IMR-90 (cell line): ENCODE measurements around the gene DSCAML1. TPM values are rescaled to one million over a fixed set of nuclear protein-coding genes. Genes with fewer than 3 reads are reported as not detected.

Experiments used
- ATAC-seq: fragments of 200-7000 bp; cut with Tn5 transposase; 2 replicates; pipeline ENCODE4 v1.9.1; 2020; ENCODE audit warnings: low read depth, mild to moderate bottlenecking, moderate library complexity
- BruUV-seq: library from RNA; stranded (reverse); fragments of 400-500 nt; replicated peaks from 2 replicates; lab custom pipeline; 2021; lab: Mats Ljungman, UMichigan
- CTCF ChIA-PET: fragments of 300-600 bp; formaldehyde crosslinking; extraction: SDS; loops from one replicate; lab custom pipeline; 2021; ENCODE audit warnings: antibody characterized with exemption; lab: Yijun Ruan, JAX
- POLR2A ChIA-PET: fragments of 300-600 bp; sonication (Branson Sonifier 250); formaldehyde crosslinking; loops from one replicate; lab custom pipeline; 2022; ENCODE audit warnings: antibody characterized with exemption; ENCODE audit not compliant: unreplicated experiment; lab: Charles Lee
- DNase-seq: peaks from one replicate; pipeline ENCODE4 v3.0.0; 2013
- H2AFZ ChIP-seq: replicated peaks from 2 replicates; pipeline ENCODE3; 2013; ENCODE audit warnings: low read length, mild to moderate bottlenecking; ENCODE audit not compliant: poor library complexity
- H2AK5ac ChIP-seq: 2 replicates; pipeline ENCODE4 v1.6.1; 2013; ENCODE audit warnings: low read depth, low read length, inconsistent platforms
- H2AK9ac ChIP-seq: replicated peaks from 2 replicates; pipeline ENCODE3; 2013; ENCODE audit warnings: mild to moderate bottlenecking, low read depth, low read length, moderate library complexity; ENCODE audit not compliant: poor library complexity
- H2BK120ac ChIP-seq: 2 replicates; pipeline ENCODE4 v1.6.1; 2013; ENCODE audit warnings: low read depth, low read length, inconsistent platforms
- H2BK15ac ChIP-seq: 3 replicates; pipeline ENCODE4 v1.6.1; 2013; ENCODE audit warnings: low read depth, low read length, inconsistent platforms
- H2BK20ac ChIP-seq: 2 replicates; pipeline ENCODE4 v1.6.1; 2013; ENCODE audit warnings: low read depth, mild to moderate bottlenecking, inconsistent platforms, low read length, moderate library complexity
- H2BK5ac ChIP-seq: 2 replicates; pipeline ENCODE4 v1.6.1; 2013; ENCODE audit warnings: mild to moderate bottlenecking, low read depth, low read length, inconsistent platforms; ENCODE audit not compliant: poor library complexity, severe bottlenecking
- H3K14ac ChIP-seq: replicated peaks from 2 replicates; pipeline ENCODE4 v1.6.1; 2013; ENCODE audit warnings: low read depth, low read length, inconsistent platforms
- H3K18ac ChIP-seq: 2 replicates; pipeline ENCODE4 v1.6.1; 2013; ENCODE audit warnings: low read depth, low read length, control low read depth
- H3K23ac ChIP-seq: 2 replicates; pipeline ENCODE4 v1.6.1; 2013; ENCODE audit warnings: low read depth, low read length, inconsistent platforms
- H3K27ac ChIP-seq: 2 replicates; pipeline ENCODE4 v1.5.1; 2013; ENCODE audit warnings: mild to moderate bottlenecking, control low read depth, low read length; ENCODE audit not compliant: insufficient read depth
- H3K27me3 ChIP-seq: 2 replicates; pipeline ENCODE4 v1.6.1; 2013; ENCODE audit warnings: low read length; ENCODE audit not compliant: control insufficient read depth, insufficient read depth
- H3K36me3 ChIP-seq: 2 replicates; pipeline ENCODE4 v1.6.1; 2013; ENCODE audit warnings: low read length, mixed read lengths; ENCODE audit not compliant: control insufficient read depth, insufficient read depth
- H3K4ac ChIP-seq: 2 replicates; pipeline ENCODE4 v1.6.1; 2013; ENCODE audit warnings: low read depth, low read length, inconsistent platforms
- H3K4me1 ChIP-seq: 2 replicates; pipeline ENCODE4 v1.6.1; 2013; ENCODE audit warnings: low read length, mixed read lengths; ENCODE audit not compliant: control insufficient read depth, insufficient read depth
- H3K4me2 ChIP-seq: 2 replicates; pipeline ENCODE4 v1.6.1; 2013; ENCODE audit warnings: low read depth, mild to moderate bottlenecking, control low read depth, low read length, moderate library complexity
- H3K4me3 ChIP-seq: 2 replicates; pipeline ENCODE4 v1.5.1; 2013; ENCODE audit warnings: low read depth, mild to moderate bottlenecking, control low read depth, low read length, moderate library complexity; ENCODE audit not compliant: insufficient read depth
- H3K56ac ChIP-seq: 2 replicates; pipeline ENCODE4 v1.6.1; 2013; ENCODE audit warnings: low read length, inconsistent platforms; ENCODE audit not compliant: insufficient read depth; ENCODE audit errors: extremely low read depth
- H3K79me1 ChIP-seq, 2 experiments: 2 replicates each; pipeline ENCODE4 v1.6.1; 2013; ENCODE audit warnings: low read length in 2 of 2, inconsistent platforms in 1 of 2, low read depth in 1 of 2
- H3K9ac ChIP-seq: 2 replicates; pipeline ENCODE4 v1.6.1; 2013; ENCODE audit warnings: low read depth, low read length, control low read depth
- H3K9me1 ChIP-seq: 2 replicates; pipeline ENCODE4 v1.6.1; 2013; ENCODE audit warnings: low read length, inconsistent platforms; ENCODE audit not compliant: insufficient read depth
- H3K9me3 ChIP-seq: 2 replicates; pipeline ENCODE4 v1.6.1; 2013; ENCODE audit warnings: low read length; ENCODE audit not compliant: control insufficient read depth, insufficient read depth
- H4K20me1 ChIP-seq: 2 replicates; pipeline ENCODE4 v1.6.1; 2013; ENCODE audit warnings: low read length, inconsistent platforms; ENCODE audit not compliant: insufficient read depth
- H4K5ac ChIP-seq: 2 replicates; pipeline ENCODE4 v1.6.1; 2013; ENCODE audit warnings: mild to moderate bottlenecking, low read depth, low read length, control low read depth
- H4K8ac ChIP-seq, 2 experiments: 2 replicates each; pipeline ENCODE4 v1.6.1; 2013; ENCODE audit warnings: low read depth in 2 of 2, low read length in 2 of 2, control low read depth in 1 of 2, inconsistent platforms in 1 of 2
- H4K91ac ChIP-seq: 2 replicates; pipeline ENCODE4 v1.6.1; 2013; ENCODE audit warnings: low read depth, low read length, inconsistent platforms; ENCODE audit not compliant: insufficient read depth
- CHD1 ChIP-seq: IDR thresholded peaks from 2 replicates; pipeline ENCODE4 v1.6.1; 2012; ENCODE audit warnings: low read depth, low read length, improper control_type of control experiment
- MAFK ChIP-seq: IDR thresholded peaks from 2 replicates; pipeline ENCODE4 v1.6.1; 2012; ENCODE audit warnings: low read depth, low read length, improper control_type of control experiment
- POLR2A ChIP-seq: IDR thresholded peaks from 2 replicates; pipeline ENCODE4 v1.6.1; 2012; ENCODE audit warnings: mild to moderate bottlenecking, low read depth, low read length
- RFX5 ChIP-seq: IDR thresholded peaks from 2 replicates; pipeline ENCODE4 v1.8.0; 2012; ENCODE audit warnings: low read depth, mild to moderate bottlenecking, low read length, moderate library complexity
- USF2 ChIP-seq: fragments of 150-350 bp; IDR thresholded peaks from 2 replicates; pipeline ENCODE4 v1.6.1; 2017; ENCODE audit warnings: mild to moderate bottlenecking, antibody characterized with exemption, low read length, low read depth
- WGBS, 2 experiments: methylation state at CpG; one replicate each; pipeline versions ENCODE4 v1.1.5 to v1.1.7; 2013; ENCODE audit warnings: missing lambda C conversion rate in 2 of 2; ENCODE audit not compliant: insufficient read length in 1 of 2; ENCODE audit errors: extremely low coverage in 2 of 2; 5-methylcytosine and 5-hydroxymethylcytosine counted together
- dilution Hi-C: fragments of 300-500 bp; cut with HindIII; formaldehyde crosslinking; loops from one replicate; pipeline ENCODE4 v1.14.3; 2018; ENCODE audit warnings: low sequenced_read_pairs; ENCODE audit not compliant: unreplicated experiment
- in situ Hi-C: fragments of 300-500 bp; cut with MboI; formaldehyde crosslinking; loops from 3 replicates; pipeline ENCODE4 v1.14.3; 2019; ENCODE audit warnings: low sequenced_read_pairs, inconsistent platforms, mixed read lengths
- intact Hi-C: fragments of 100-400 bp; cut with micrococcal nuclease; formaldehyde crosslinking; loops from 2 replicates; pipeline ENCODE4 v1.10.0; 2022
- polyA plus RNA-seq, 3 experiments: library from polyadenylated mRNA; depleted of rRNA; stranded (reverse); fragments of >200 nt; gene quantifications; 2 replicates each; pipeline ENCODE4 v1.2.3, GENCODE V29; 2012; ENCODE audit warnings: low replicate concordance in 1 of 3
- total RNA-seq: library from RNA; depleted of rRNA; stranded (reverse); fragments of >200 nt; gene quantifications from 2 replicates; pipeline ENCODE4 v1.2.3, GENCODE V29; 2012

DSCAML1 gene
- total and polyA plus RNA-seq, 2 of the 4 experiments (the other 2 are of a cell fraction), result not detected

- in situ Hi-C loops, result no loop called here
Observed at GRCh38 chr11:117426941-117427340, 370.1 kb downstream of the DSCAML1 start.

More at GRCh38 chr11:117426941-117427340, 370.1 kb downstream of the DSCAML1 start:
- no peaks in the 10 kb centered on the region for H3K9me3 ChIP-seq
- no peak overlapping the region for H3K56ac ChIP-seq
- H2AK5ac ChIP-seq, result no peak overlapping the region
- H3K23ac ChIP-seq, result no peak overlapping the region
- WGBS, 2 experiments, result 67% methylated on average over 3 of the region's 7 CpGs; no CpG with 5 or more reads in 1 of the 2 experiments
- CTCF ChIA-PET, result interaction anchor here (1.1 to 2.7 kb wide), 5 partner anchors 14 to 374 kb away, joined by 3 to 17 read pairs (median 8); no protein-coding TSS in a partner anchor
- no peak overlapping the region for H4K91ac ChIP-seq
- no peaks in the 10 kb centered on the region for H3K79me1 ChIP-seq
- no peak overlapping the region for H3K4ac ChIP-seq
- H2BK120ac ChIP-seq, result no peak overlapping the region
- no peak for ATAC-seq
- no peak overlapping the region for H2BK20ac ChIP-seq
- H2BK15ac ChIP-seq, result no peak overlapping the region
- no peak for DNase-seq
- no peak overlapping the region for H4K5ac ChIP-seq
- dilution Hi-C loops (no loop called here), intact Hi-C loops (loop anchor here (1.0 to 2.0 kb wide), 3 partner anchors 194 to 520 kb away; no protein-coding TSS in a partner anchor)
- no peak overlapping the region for H2AFZ ChIP-seq
- peaks cover 29% of the 10 kb centered on the region for H3K27me3 ChIP-seq
- no peak overlapping the region for H3K27ac ChIP-seq
- no peak overlapping the region for H2AK9ac ChIP-seq
- H3K36me3 ChIP-seq, result no peaks in the 10 kb centered on the region
- no peak overlapping the region for H3K4me3 ChIP-seq
- no peak overlapping the region for H3K18ac ChIP-seq
- BruUV-seq, result no TSS peak
- no peaks in the 10 kb centered on the region for H3K9me1 ChIP-seq
- H2BK5ac ChIP-seq, result no peak overlapping the region
- no peaks in the 10 kb centered on the region for H3K4me1 ChIP-seq
- H3K4me2 ChIP-seq, result no peak overlapping the region
- no peak for TF ChIP-seq RFX5
- TF ChIP-seq MAFK, result no peak
- TF ChIP-seq USF2, result no peak
- TF ChIP-seq POLR2A, result no peak
- TF ChIP-seq CHD1, result no peak
- H3K9ac ChIP-seq, result no peak overlapping the region
- no peak overlapping the region for H3K14ac ChIP-seq
- no peaks in the 10 kb centered on the region for H4K20me1 ChIP-seq
- no peak overlapping the region for H4K8ac ChIP-seq
- POLR2A ChIA-PET, result no interaction called here
